ENCODE data around the gene EXPH5.
A peak's percentile ranks its signal among the peaks of the same experiment; 100 is the strongest.
"Not testable (repeated sequence)": the region's sequence is repeated elsewhere in the genome, so short reads cannot be mapped to it uniquely, and the experiment has no call there.

The EXPH5 gene

GRCh38 chr11:108597736-108598355 lies 4.3 kb upstream of the EXPH5 start:
- DNase-seq = no peak

- DNase-seq = no peak
Measured at GRCh38 chr11:108596701-108597100, 3.1 kb upstream of the EXPH5 start.

GRCh38 chr11:108593923-108594434 lies 411 bp upstream of the EXPH5 start:
- no peak for DNase-seq

- peak; percentile 13 to 19 for DNase-seq
Measured at GRCh38 chr11:108592591-108593213, 866 bp downstream of the EXPH5 start.

GRCh38 chr11:108591893-108592292 lies 1.7 kb downstream of the EXPH5 start:
- no peak for DNase-seq

GRCh38 chr11:108589136-108589535 lies 4.4 kb downstream of the EXPH5 start:
- no peak for DNase-seq

- DNase-seq = no peak
Measured at GRCh38 chr11:108588287-108588686, 5.3 kb downstream of the EXPH5 start.

- no peak for DNase-seq
Measured at GRCh38 chr11:108587109-108587508, 6.5 kb downstream of the EXPH5 start.

- DNase-seq = no peak
Measured at GRCh38 chr11:108586600-108586999, 7.0 kb downstream of the EXPH5 start.

- not testable (repeated sequence) for DNase-seq
Measured at GRCh38 chr11:108586185-108586584, 7.4 kb downstream of the EXPH5 start.

- no peak for DNase-seq
Measured at GRCh38 chr11:108584973-108585372, 8.6 kb downstream of the EXPH5 start.

GRCh38 chr11:108580645-108581044 lies 12.9 kb downstream of the EXPH5 start:
- no peak for DNase-seq

- no peak for DNase-seq
Measured at GRCh38 chr11:108580043-108580442, 13.5 kb downstream of the EXPH5 start.

- DNase-seq = no peak
Measured at GRCh38 chr11:108576523-108576922, 17.0 kb downstream of the EXPH5 start.

GRCh38 chr11:108574675-108575074 lies 18.9 kb downstream of the EXPH5 start:
- no peak for DNase-seq

GRCh38 chr11:108571001-108571400 lies 22.6 kb downstream of the EXPH5 start:
- no peak for DNase-seq

GRCh38 chr11:108569896-108570295 lies 23.7 kb downstream of the EXPH5 start:
- DNase-seq = no peak

- DNase-seq = no peak
Measured at GRCh38 chr11:108568195-108568858, 25.2 kb downstream of the EXPH5 start.

- no peak for DNase-seq
Measured at GRCh38 chr11:108565653-108566052, 27.9 kb downstream of the EXPH5 start.

- no peak for DNase-seq
Measured at GRCh38 chr11:108562746-108563581, 30.6 kb downstream of the EXPH5 start.

GRCh38 chr11:108561535-108561991 lies 32.0 kb downstream of the EXPH5 start:
- no peak for DNase-seq

- no peak for DNase-seq
Measured at GRCh38 chr11:108559904-108560303, 33.7 kb downstream of the EXPH5 start.

GRCh38 chr11:108559340-108559739 lies 34.2 kb downstream of the EXPH5 start:
- DNase-seq = no peak
